Mesenchymal stem cell (in vitro differentiated cells and primary cell): ENCODE measurements around the gene JPH3.
"Not testable (repeated sequence)": the region's sequence is repeated elsewhere in the genome, so short reads cannot be mapped to it uniquely, and the experiment has no call there.

Source experiments
- DNase-seq: peaks from one replicate; pipeline ENCODE4 v3.0.0-alpha.2; 2013
- H2AFZ ChIP-seq: one replicate; pipeline ENCODE4 v1.6.1; 2013; ENCODE audit warnings: low read depth, mild to moderate bottlenecking, control low read depth, inconsistent platforms, low read length, moderate library complexity
- H2AK5ac ChIP-seq: 2 replicates; pipeline ENCODE4 v1.6.1; 2013; ENCODE audit warnings: low read length, moderate library complexity, mild to moderate bottlenecking, inconsistent platforms; ENCODE audit not compliant: severe bottlenecking
- H2BK120ac ChIP-seq: one replicate; pipeline ENCODE4 v1.6.1; 2013; ENCODE audit warnings: low read depth, mild to moderate bottlenecking, inconsistent platforms, low read length, moderate library complexity
- H2BK12ac ChIP-seq, 2 experiments: one replicate each; pipeline ENCODE4 v1.6.1; 2013; ENCODE audit warnings: inconsistent platforms in 2 of 2, low read length in 2 of 2, mild to moderate bottlenecking in 2 of 2, moderate library complexity in 2 of 2, control low read depth in 1 of 2
- H2BK15ac ChIP-seq: one replicate; pipeline ENCODE4 v1.6.1; 2013; ENCODE audit warnings: mild to moderate bottlenecking, low read depth, inconsistent platforms; ENCODE audit not compliant: poor library complexity, severe bottlenecking
- H2BK5ac ChIP-seq: 2 replicates; pipeline ENCODE4 v1.6.1; 2013; ENCODE audit warnings: low read depth, mild to moderate bottlenecking, low read length, control low read depth, inconsistent platforms; ENCODE audit not compliant: poor library complexity, severe bottlenecking
- H3K14ac ChIP-seq, 2 experiments: one replicate each; pipeline ENCODE4 v1.6.1; 2013; ENCODE audit warnings: inconsistent platforms in 2 of 2, low read length in 2 of 2, control low read depth in 1 of 2, mild to moderate bottlenecking in 1 of 2, moderate library complexity in 1 of 2
- H3K18ac ChIP-seq, 2 experiments: one replicate each; pipeline ENCODE4 v1.6.1; 2013; ENCODE audit warnings: inconsistent platforms in 2 of 2, low read length in 2 of 2, control low read depth in 1 of 2, low read depth in 1 of 2, mild to moderate bottlenecking in 1 of 2
- H3K23ac ChIP-seq, 2 experiments: one replicate each; pipeline ENCODE4 v1.6.1; 2013; ENCODE audit warnings: inconsistent platforms in 2 of 2, low read length in 2 of 2, mild to moderate bottlenecking in 2 of 2, moderate library complexity in 2 of 2, control low read depth in 1 of 2
- H3K27ac ChIP-seq: 2 replicates; pipeline ENCODE4 v1.5.1; 2013; ENCODE audit warnings: mild to moderate bottlenecking, moderate library complexity, low read length, control low read depth, inconsistent platforms; ENCODE audit not compliant: poor library complexity, severe bottlenecking
- H3K27me3 ChIP-seq, 2 experiments: 2 replicates each; pipeline versions ENCODE4 v1.6.1 to v1.7.0; 2013; ENCODE audit warnings: low read length in 2 of 2, mild to moderate bottlenecking in 2 of 2, moderate library complexity in 2 of 2, control low read depth in 1 of 2, inconsistent platforms in 1 of 2; ENCODE audit not compliant: control insufficient read depth in 1 of 2, insufficient read depth in 1 of 2
- H3K36me3 ChIP-seq, 2 experiments: 2 replicates each; pipeline versions ENCODE4 v1.6.1 to v1.7.0; 2013; ENCODE audit warnings: low read length in 2 of 2, control low read depth in 1 of 2, inconsistent platforms in 1 of 2, low read depth in 1 of 2, mild to moderate bottlenecking in 1 of 2; ENCODE audit not compliant: insufficient read depth in 2 of 2, control insufficient read depth in 1 of 2
- H3K4ac ChIP-seq, 2 experiments: one replicate each; pipeline ENCODE4 v1.6.1; 2013; ENCODE audit warnings: inconsistent platforms in 2 of 2, low read length in 2 of 2, mild to moderate bottlenecking in 2 of 2, moderate library complexity in 2 of 2, control low read depth in 1 of 2, low read depth in 1 of 2
- H3K4me1 ChIP-seq: 2 replicates; pipeline ENCODE4 v1.6.1; 2013; ENCODE audit warnings: low read depth, low read length, control low read depth; ENCODE audit not compliant: control insufficient read depth, insufficient read depth
- H3K4me2 ChIP-seq: 2 replicates; pipeline ENCODE4 v1.6.1; 2013; ENCODE audit warnings: low read length, mild to moderate bottlenecking, inconsistent platforms; ENCODE audit not compliant: poor library complexity, severe bottlenecking
- H3K4me3 ChIP-seq, 2 experiments: 2 replicates each; pipeline versions ENCODE4 v1.5.1 to v1.7.0; 2013; ENCODE audit warnings: low read length in 2 of 2, mild to moderate bottlenecking in 2 of 2, control low read depth in 1 of 2, low read depth in 1 of 2; ENCODE audit not compliant: insufficient read depth in 1 of 2
- H3K79me1 ChIP-seq: replicated peaks from 2 replicates; pipeline ENCODE4 v1.6.1; 2013; ENCODE audit warnings: mild to moderate bottlenecking, control low read depth, low read length, inconsistent platforms; ENCODE audit not compliant: poor library complexity, severe bottlenecking
- H3K9ac ChIP-seq: 2 replicates; pipeline ENCODE4 v1.7.0; 2013; ENCODE audit warnings: mild to moderate bottlenecking, low read length, moderate library complexity
- H3K9me3 ChIP-seq: 2 replicates; pipeline ENCODE4 v1.7.0; 2013; ENCODE audit warnings: mild to moderate bottlenecking, low read length; ENCODE audit not compliant: control insufficient read depth
- H4K8ac ChIP-seq: one replicate; pipeline ENCODE4 v1.6.1; 2013; ENCODE audit warnings: inconsistent platforms, mild to moderate bottlenecking, low read length, moderate library complexity
- H4K91ac ChIP-seq: one replicate; pipeline ENCODE4 v1.6.1; 2013; ENCODE audit warnings: mild to moderate bottlenecking, low read length, inconsistent platforms
- WGBS: methylation state at CpG from one replicate; pipeline ENCODE4 v1.1.7; 2013; ENCODE audit warnings: mixed read lengths; 5-methylcytosine and 5-hydroxymethylcytosine counted together

JPH3 gene

DNA sequence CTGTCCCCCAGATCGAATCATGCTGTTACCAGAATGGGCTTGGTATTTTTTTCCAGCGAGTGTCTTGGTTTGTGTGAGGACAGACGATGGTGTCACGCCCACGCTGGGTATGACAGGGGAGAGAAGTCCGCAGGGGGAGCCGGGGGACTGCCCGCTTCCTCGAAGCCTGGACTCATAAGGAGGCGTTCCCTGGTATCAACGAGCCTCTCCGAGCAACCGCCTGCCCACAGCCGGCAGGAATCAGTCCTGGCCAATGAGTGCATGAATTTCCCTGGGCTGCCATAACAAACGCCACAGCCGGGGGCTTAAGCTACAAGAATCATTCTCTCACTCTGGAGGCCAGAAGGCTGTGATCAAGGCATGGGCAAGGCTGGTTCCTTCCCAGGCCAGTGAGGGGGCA is 26.1 kb upstream of the JPH3 start:
- Histone ChIP-seq H2BK12ac (peak overlapping the region in 1 of 2 experiments; percentile 80), H3K27ac (no peak overlapping the region), H3K27me3 (peaks cover 3 to 14% of the 10 kb centered on the region in 2 experiments), H4K8ac (no peak overlapping the region), H3K4me2 (no peak overlapping the region), H2AFZ (no peak overlapping the region), H2BK120ac (no peak overlapping the region), H3K4ac (no peak overlapping the region), H4K91ac (peak overlapping the region; percentile 29), H3K9ac (no peak overlapping the region), H3K14ac (no peak overlapping the region), H2AK5ac (no peak overlapping the region), H2BK15ac (peak overlapping the region; percentile 45), H3K36me3 (no peaks in the 10 kb centered on the region), H3K9me3 (no peaks in the 10 kb centered on the region), H3K79me1 (no peaks in the 10 kb centered on the region), H3K23ac (peak overlapping the region in 1 of 2 experiments; percentile 43), H3K4me3 (no peak overlapping the region), H3K18ac (no peak overlapping the region), H2BK5ac (no peak overlapping the region), H3K4me1 (peaks cover 10% of the 10 kb centered on the region)
- DNase-seq = no peak
- WGBS = 67% methylated on average over 16 of the region's 16 CpGs

DNA sequence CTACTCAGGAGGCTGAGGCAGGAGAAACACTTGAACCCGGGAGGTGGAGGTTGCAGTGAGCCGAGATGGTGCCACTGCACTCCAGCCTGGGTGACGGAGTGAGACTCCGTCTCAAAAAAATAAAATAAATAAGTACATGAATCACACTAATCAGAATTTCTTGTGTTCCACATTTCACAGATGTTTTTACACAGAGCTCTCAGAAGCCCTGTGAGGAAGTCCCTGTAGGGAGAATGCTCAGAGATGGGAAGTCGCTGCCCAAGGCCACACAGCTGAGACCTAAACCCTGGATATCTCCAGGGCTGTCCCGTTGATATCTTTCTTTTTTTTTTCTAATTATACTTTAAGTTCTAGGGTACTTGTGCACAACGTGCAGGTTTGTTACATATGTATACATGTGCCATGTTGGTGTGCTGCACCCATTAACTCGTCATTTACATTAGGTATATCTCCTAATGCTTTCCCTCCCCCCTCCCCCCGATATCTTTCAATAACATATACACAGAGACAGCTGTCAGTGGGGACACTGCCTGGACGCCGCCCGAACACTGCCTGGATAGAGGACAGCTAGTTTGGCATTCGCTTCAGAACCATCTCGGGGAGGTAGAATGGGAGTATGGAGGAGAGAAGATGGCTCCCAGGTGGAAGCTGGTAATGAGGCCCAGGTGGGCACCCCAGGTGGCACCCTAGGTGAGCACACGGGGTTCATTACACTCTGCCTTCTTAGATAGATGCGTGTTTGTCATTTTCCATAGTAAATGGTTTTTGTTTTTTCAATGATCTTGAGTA is 24.0 kb upstream of the JPH3 start:
- DNase-seq, H3K4me3 ChIP-seq, H2BK5ac ChIP-seq, H4K91ac ChIP-seq, H3K4me2 ChIP-seq, H3K79me1 ChIP-seq, H3K27ac ChIP-seq, H2AFZ ChIP-seq, H3K14ac ChIP-seq, H4K8ac ChIP-seq, H2AK5ac ChIP-seq, H3K4ac ChIP-seq, H3K18ac ChIP-seq, H3K23ac ChIP-seq, H2BK12ac ChIP-seq, H3K36me3 ChIP-seq, H2BK15ac ChIP-seq, H3K9me3 ChIP-seq, H3K9ac ChIP-seq: not testable (repeated sequence)
- Histone ChIP-seq H3K4me1 (peaks cover 17% of the 10 kb centered on the region), H3K27me3 (peaks cover 0 to 14% of the 10 kb centered on the region in 2 experiments), H2BK120ac (peak overlapping the region; percentile 27)
- 95% methylated on average over 10 of the region's 16 CpGs for WGBS

DNA sequence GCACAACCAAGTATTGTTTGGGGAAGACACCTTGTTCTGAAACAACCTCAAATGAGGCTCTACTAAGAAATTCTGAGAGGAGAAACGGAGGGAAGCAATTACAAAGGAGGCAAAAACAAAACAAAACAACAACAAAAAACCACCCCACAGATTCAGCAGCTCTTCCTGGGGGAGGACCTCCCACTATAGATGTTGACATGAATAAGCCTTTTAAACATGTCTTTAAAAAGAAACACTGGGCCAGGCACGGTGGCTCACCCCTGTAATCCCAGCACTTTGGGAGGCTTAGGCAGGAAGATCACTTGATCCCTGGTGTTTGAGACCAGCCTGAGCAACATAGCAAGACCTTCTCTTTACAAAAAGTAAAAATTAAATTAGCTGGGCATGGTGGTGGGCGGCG is 22.6 kb upstream of the JPH3 start:
- Histone ChIP-seq H2BK12ac (no peak overlapping the region), H2BK15ac (no peak overlapping the region), H3K4me2 (no peak overlapping the region), H3K9ac (no peak overlapping the region), H3K23ac (no peak overlapping the region), H3K4ac (peak overlapping the region in 1 of 2 experiments; percentile 28), H3K36me3 (no peaks in the 10 kb centered on the region), H2BK120ac (no peak overlapping the region), H2AK5ac (no peak overlapping the region), H2AFZ (no peak overlapping the region), H3K14ac (no peak overlapping the region), H3K18ac (no peak overlapping the region), H3K9me3 (no peaks in the 10 kb centered on the region), H2BK5ac (no peak overlapping the region), H3K27ac (no peak overlapping the region), H3K27me3 (peaks cover 0 to 13% of the 10 kb centered on the region in 2 experiments), H4K91ac (no peak overlapping the region), H3K4me1 (peaks cover 23% of the 10 kb centered on the region), H3K4me3 (no peak overlapping the region), H3K79me1 (no peaks in the 10 kb centered on the region), H4K8ac (no peak overlapping the region)
- WGBS = 90% methylated on average over 4 of the region's 4 CpGs
- DNase-seq = no peak

DNA sequence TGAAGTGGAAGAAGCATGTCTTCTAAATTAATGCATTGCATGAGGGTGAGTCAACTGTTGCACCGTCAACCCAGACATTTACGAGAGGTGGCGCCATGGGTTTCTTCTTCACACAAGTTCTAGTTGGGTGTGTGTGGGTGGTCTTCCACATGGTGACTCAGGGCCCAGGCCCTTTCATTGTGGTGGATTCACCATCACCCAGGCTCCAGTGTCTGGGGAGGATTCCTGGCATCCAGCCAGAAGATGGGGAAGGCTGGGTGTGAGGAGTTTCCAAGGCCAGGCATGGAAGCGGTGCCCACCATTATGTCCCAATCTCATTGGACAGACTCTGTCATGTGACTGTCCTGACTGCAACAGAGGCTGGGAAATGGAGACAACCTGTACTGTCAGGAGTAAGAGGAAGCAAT is 21.4 kb upstream of the JPH3 start:
- Histone ChIP-seq H2BK120ac (peak overlapping the region; percentile 74), H3K9me3 (no peaks in the 10 kb centered on the region), H4K91ac (peak overlapping the region; percentile 93), H3K27me3 (peaks cover 0 to 4% of the 10 kb centered on the region in 2 experiments), H3K27ac (no peak overlapping the region), H2AK5ac (peak overlapping the region; percentile 88), H3K4me1 (peaks cover 21% of the 10 kb centered on the region), H3K4me3 (no peak overlapping the region), H3K18ac (peak overlapping the region; percentile 78 to 90), H2BK15ac (no peak overlapping the region), H2BK12ac (peak overlapping the region; percentile 79 to 93), H4K8ac (peak overlapping the region; percentile 31), H3K4ac (peak overlapping the region in 1 of 2 experiments; percentile 81), H3K23ac (no peak overlapping the region), H2AFZ (no peak overlapping the region), H3K79me1 (no peaks in the 10 kb centered on the region), H3K36me3 (no peaks in the 10 kb centered on the region), H3K9ac (no peak overlapping the region), H3K4me2 (no peak overlapping the region), H3K14ac (no peak overlapping the region), H2BK5ac (no peak overlapping the region)
- DNase-seq = peak; percentile 83
- WGBS = 53% methylated on average over 4 of the region's 4 CpGs
